ENCODE measurements around the gene PTPRN2.

PTPRN2 gene

GRCh38 chr7:158073845-158074840, 513.5 kb downstream of the PTPRN2 start:
- DNase-seq (ENCODE audit: low read depth, low spot score): no peak

DNA sequence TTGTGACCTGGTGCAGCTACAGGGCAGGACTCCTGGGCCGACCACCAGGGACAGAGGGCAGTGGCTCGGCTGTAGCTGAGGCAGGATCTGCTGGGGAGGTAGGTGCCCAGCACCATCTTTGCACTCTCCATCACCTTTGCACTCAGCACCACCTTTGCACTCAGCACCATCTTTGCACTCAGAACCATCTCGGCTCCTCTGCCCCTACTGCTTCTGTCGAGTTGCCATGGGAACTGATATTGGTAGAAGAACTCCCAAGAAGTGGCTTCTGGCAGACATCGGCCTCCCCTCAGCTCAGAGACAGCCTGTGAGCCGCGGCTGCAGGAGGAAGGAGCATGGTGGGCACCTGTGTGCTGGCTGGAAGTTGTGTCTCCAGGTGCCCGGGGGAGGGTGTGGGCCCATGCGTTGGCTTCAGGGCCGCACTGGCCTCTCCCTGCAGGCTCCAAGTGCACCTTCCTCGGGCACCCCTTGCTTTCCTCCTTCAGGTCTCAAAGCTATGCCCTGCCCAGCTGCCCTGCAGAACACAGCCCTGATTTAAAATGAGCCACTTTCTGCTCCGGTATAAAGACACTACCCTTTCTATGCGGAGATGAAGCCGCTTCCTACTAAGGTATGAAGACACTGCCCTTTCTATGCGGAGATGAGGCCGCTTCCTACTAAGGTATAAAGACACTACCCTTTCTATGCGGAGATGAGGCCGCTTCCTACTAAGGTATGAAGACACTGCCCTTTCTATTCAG, 514.5 kb downstream of the PTPRN2 start:
- DNase-seq (ENCODE audit: low read depth, low spot score): no peak

DNA sequence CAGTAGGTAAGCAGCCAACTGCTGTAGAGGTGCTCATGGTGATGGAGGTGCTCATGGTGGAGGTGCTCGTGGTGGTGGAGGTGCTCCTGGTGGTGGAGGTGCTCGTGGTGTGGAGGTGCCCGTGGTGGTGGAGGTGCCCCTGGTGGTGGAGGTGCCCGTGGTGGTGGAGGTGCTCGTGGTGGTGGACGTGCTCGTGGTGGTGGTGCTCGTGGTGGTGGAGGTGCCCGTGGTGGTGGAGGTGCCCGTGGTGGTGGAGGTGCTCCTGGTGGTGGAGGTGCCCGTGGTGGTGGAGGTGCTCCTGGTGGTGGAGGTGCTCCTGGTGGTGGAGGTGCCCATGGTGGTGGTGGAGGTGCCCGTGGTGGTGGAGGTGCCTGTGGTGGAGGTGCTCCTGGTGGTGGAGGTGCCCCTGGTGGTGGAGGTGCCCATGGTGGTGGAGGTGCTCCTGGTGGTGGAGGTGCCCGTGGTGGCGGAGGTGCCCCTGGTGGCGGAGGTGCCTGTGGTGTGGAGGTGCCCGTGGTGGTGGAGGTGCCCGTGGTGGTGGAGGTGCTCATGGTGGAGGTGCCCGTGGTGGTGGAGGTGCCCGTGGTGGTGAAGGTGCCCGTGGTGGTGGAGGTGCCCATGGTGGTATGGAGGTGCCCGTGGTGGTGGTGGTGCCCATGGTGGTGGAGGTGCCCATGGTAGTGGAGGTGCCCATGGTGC, 517.3 kb downstream of the PTPRN2 start:
- no peak for DNase-seq (ENCODE audit: low read depth, low spot score)

DNA sequence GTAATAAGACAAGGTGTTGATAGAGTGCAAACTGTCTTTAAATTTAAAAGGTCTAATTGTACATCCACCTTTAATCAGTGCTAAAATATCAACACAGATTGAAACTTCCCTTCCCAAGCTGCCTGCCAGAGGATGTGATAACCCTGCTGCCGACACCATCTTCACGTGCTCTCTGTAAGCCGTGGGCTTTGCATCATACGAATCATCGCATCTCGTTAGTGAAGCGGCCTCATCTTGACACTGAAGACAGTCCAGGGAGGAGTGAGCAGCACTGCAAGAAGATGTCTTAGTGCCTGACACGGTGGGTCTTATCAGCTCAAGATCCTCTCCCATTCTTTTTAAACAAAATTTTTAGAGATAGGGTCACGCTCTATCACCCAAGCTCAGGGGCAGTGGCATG, 518.8 kb downstream of the PTPRN2 start:
- no peak for DNase-seq (ENCODE audit: low read depth, low spot score)

DNA sequence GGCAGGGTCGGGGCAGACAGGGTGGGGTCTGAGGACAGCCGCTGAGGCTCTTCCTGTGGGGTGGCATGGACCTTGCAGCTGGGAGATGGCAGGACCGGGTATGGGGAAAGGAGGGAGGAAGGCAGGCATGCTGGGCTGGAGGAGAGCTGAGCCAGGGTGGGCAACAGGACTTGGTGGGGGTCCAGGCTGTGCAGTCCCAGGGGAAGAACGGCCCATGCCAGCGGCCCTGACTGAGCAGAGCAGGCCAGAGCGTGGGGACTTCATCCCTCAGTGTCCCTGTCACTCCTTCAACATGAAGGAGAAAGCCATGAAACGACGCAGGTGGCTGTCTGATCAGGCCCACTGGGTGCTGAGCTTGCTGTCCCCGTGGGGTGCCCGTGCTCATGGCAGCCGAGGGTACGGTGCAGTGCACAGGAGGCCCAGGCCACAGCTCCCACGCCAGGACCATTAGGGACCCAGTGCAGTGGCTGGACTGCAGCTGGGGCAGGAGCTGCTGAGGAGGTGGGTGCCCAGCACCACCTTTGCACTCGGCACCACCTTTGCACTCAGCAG, 519.6 kb downstream of the PTPRN2 start:
- DNase-seq (ENCODE audit: low read depth, low spot score): no peak

- no peak for DNase-seq (ENCODE audit: low read depth, low spot score)
Observed at GRCh38 chr7:158067219-158067930, 520.2 kb downstream of the PTPRN2 start.

GRCh38 chr7:158066085-158066484, 521.5 kb downstream of the PTPRN2 start:
- no peak for DNase-seq (ENCODE audit: low read depth, low spot score)

DNA sequence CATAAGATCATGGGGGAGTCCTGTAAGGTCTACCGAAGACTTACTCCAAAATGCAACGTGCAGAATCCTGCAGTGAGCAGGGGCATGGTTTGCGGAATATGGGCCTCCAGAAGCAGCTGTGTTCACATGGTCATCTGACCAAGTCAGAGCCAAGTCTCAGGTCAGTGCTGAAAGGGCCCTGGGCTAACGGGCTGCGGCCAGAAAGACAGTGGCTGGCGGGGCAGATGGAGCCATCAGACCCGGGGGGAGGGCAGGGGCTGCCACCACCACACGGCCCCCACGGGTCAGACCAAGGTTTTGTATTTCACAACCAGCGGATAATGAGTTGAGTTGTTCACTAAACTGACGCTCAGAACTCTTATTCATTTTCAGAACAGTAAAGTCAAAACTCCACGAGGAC, 522.3 kb downstream of the PTPRN2 start:
- DNase-seq (ENCODE audit: low read depth, low spot score): no peak

GRCh38 chr7:158064631-158065030, 523.0 kb downstream of the PTPRN2 start:
- no peak for DNase-seq (ENCODE audit: low read depth, low spot score)

DNA sequence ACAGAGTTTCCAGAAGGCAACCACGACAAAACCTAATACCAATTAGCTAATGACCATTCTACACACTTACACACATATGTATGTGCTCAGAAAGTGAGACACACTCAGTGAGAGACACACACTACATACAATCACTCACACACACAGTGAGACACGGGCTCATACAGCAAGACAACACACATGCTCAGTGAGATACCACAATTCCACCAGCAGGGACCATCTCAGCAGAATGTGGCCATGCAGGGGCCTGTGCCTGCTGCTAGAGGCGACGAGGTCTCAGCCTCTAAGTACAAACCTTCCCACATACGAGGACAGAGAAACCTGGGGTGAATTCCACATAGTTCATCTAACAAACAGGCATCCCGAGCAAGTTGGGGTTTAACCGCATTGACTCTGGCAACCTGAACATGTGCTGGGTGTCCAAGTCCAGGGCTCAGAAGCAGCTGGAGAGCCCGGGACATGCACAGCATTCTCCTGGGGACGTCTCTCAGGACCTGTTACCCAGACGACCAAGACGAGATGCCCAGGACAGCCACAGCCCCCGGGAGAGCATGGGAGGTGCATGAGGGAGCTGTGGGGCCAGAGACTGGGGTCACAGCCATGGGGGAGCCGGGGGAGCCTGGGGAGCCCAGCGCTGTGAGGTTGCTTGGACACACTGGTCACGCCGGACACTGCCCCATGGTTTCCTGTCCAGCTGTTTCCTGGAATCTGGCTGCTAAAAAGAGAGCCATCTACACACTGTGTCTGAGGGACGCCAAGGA, 523.6 kb downstream of the PTPRN2 start:
- DNase-seq (ENCODE audit: low read depth, low spot score): no peak

- no peak for DNase-seq (ENCODE audit: low read depth, low spot score)
Observed at GRCh38 chr7:158062661-158063060, 525.0 kb downstream of the PTPRN2 start.

DNA sequence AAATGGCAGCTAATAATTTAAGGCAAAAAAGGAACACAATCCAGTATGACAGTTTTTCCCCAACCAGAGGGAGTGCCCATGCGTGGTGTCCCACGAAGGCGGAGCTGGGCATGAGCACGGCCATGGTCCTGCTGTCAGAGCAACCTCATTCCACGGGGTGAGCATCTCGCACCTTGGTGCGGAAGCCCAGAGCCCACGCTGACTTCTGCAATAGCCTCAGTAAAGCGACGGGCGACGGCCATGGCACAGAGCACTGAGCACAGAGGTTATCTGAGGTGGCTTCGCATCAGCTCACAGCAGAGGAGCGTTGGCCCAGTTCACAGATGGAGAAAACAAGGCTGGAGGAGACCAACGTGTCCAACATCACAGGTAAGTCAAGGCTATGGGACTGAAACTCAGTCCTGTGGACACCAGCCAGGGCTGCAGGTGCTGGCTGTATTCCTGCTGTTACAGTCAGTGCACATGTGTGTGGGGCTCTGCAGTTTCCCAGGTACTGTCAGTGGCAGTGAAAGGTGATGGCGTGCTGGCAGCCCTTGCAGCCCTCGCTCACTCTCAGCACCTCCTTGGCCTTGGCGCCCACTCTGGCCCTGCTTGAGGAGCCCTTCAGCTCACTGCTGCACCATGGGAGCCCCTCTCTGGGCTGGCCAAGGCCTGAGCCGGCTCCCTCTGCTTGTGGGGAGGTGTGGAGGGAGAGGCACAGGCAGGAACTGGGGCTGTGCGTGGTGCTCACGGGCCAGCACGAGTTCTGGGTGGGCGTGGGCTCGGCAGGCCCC, 525.6 kb downstream of the PTPRN2 start:
- DNase-seq (ENCODE audit: low read depth, low spot score): no peak

DNA sequence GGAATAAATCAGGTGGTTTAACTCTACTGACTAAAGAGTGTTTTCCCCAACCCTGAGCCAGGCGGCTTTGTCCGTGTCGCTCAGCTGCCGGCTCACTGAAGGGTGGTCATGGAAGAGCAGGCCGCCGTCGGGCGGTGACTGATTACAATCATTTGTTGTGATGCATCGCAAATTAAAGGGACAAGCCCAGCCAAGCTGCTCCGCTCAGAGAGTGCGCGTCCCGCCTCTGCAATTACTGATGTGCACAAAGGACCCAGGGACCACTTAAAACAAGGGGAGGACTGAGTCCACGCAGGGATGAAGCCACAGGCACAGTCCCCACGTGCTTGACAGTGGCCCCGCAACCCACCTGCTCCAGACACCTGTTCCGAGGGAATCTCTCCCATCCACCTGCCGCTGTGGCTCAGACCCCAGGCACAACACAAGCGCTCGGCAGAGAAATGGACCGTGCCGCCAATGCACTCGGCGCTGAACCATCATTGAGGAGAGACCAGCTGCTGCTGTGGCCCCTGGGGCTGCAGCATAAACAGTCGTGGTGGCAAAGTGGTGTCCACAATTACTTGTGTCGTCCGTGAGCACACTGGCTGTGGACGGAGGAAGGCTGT, 526.5 kb downstream of the PTPRN2 start:
- DNase-seq (ENCODE audit: low read depth, low spot score): no peak

DNA sequence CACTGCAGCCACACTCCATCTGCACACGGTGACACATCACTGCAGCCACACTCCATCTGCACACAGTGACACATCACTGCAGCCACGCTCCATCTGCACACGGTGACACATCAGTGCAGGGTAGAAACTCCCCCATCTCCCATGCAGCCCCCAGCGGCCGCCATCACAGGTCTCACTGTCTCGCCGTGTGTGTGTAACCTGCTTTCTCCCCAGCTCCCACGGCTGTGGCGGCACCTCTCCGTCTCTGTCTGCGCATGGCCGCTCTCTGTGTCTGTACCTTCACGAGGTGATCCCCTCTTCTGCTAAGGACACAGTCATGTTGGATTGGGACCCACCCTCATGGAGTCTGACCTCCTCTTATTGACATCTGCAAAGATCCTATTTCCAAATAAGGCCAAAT, 527.4 kb downstream of the PTPRN2 start:
- no peak for DNase-seq (ENCODE audit: low read depth, low spot score)

- DNase-seq (ENCODE audit: low read depth, low spot score): no peak
Observed at GRCh38 chr7:158057446-158057845, 530.2 kb downstream of the PTPRN2 start.

DNA sequence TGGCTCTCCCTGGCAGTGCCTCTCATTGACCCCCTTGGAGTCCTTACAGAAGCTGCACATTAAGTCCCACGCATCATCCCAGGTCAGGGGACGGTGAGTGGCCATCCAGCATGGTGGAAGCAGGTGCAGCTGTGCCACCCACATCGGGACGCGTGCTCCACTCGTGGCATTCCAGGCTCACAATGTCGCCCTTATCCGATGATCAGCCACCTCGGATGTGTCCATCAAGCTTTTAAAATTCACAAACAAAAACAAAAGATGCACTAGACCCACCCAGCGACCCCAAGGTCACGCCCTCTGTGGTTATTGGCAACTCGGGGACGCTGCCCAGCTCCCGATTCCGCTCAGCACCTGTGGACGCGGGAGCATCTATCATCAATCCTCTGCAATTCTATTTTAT, 530.9 kb downstream of the PTPRN2 start:
- no peak for DNase-seq (ENCODE audit: low read depth, low spot score)

DNA sequence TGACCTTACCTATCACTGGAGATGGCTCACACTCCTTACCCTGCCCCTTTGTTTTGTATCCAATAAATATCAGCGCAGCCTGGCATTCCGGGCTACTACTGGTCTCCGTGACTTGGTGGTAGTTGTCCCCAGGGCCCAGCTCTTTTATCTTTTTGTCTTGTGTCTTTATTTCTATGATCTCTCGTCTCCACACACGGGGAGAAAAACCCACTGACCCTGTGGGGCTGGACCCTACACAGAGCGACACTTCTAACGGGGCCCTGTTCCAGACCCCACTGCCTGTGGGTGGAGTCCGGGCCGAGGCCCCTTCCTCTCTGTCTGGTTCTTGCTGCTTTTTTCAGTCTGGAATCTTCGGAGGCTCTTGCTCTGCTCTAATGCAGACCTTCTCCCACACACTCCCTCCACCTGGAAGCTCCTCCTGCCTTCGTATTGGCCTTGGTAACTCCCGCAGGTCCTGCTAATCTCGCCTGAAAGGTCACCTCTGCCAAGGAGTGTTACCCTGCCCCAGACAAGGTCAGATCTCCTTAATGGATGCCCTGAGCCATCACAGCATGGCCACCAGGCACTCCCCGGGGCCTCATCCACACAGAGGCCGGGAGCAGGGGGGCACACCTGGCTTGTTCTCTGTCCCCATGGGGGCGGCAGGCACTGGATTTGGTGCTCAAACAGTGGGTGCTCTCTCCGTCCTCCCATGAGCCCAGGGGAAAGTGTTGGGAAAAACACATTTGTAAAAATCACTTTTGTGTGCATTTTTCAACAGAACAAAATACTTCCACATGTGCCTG, 531.7 kb downstream of the PTPRN2 start:
- DNase-seq (ENCODE audit: low read depth, low spot score): no peak

GRCh38 chr7:158054611-158055010, 533.0 kb downstream of the PTPRN2 start:
- no peak for DNase-seq (ENCODE audit: low read depth, low spot score)

All from smooth muscle cell of the brain vasculature (primary cell).